Thymus (tissue), 11 donors: ENCODE data around the gene PCBP2. TPM values are rescaled to one million over a fixed set of nuclear protein-coding genes. Genes with fewer than 3 reads are reported as not detected.

Source experiments
- DNase-seq, 9 donors: peaks; one replicate each; pipeline ENCODE4 v3.0.0-alpha.2; 2013; ENCODE audit warnings: low spot score in 9 of 9, low read depth in 6 of 9, missing footprints in 1 of 9
- H3K27ac ChIP-seq, 2 donors: one replicate each; pipeline ENCODE4 v1.5.1; 2013; ENCODE audit warnings: control low read depth in 1 of 2, low read depth in 1 of 2, low read length in 1 of 2, mild to moderate bottlenecking in 1 of 2, moderate library complexity in 1 of 2
- H3K27me3 ChIP-seq, 2 donors: one replicate each; pipeline ENCODE4 v1.5.1; 2013; ENCODE audit warnings: low read length in 1 of 2; ENCODE audit not compliant: control insufficient read depth in 2 of 2, insufficient read depth in 1 of 2
- H3K36me3 ChIP-seq, 2 donors: one replicate each; pipeline ENCODE4 v1.5.1; 2013; ENCODE audit warnings: low read length in 1 of 2, mild to moderate bottlenecking in 1 of 2, moderate library complexity in 1 of 2; ENCODE audit not compliant: control insufficient read depth in 2 of 2, insufficient read depth in 2 of 2
- H3K4me1 ChIP-seq, 2 donors: one replicate each; pipeline ENCODE4 v1.5.1; 2013; ENCODE audit warnings: low read length in 2 of 2; ENCODE audit not compliant: control insufficient read depth in 2 of 2, insufficient read depth in 2 of 2
- H3K4me3 ChIP-seq, 2 donors: one replicate each; pipeline ENCODE4 v1.5.1; 2013; ENCODE audit warnings: low read length in 2 of 2, control low read depth in 1 of 2, mild to moderate bottlenecking in 1 of 2
- H3K9me3 ChIP-seq, 2 donors: one replicate each; pipeline ENCODE4 v1.5.1; 2013; ENCODE audit warnings: low read length in 1 of 2, mild to moderate bottlenecking in 1 of 2; ENCODE audit not compliant: control insufficient read depth in 2 of 2, insufficient read depth in 1 of 2
- WGBS: extraction: QIAGEN DNeasy Blood & Tissue Kit; methylation state at CpG from one replicate; pipeline ENCODE4 v1.1.7; 2013; 5-methylcytosine and 5-hydroxymethylcytosine counted together
- polyA plus RNA-seq: library from polyadenylated mRNA; stranded (reverse); fragments of 200-250 nt; gene quantifications from one replicate; pipeline ENCODE4 v1.2.3, GENCODE V29; 2013
- total RNA-seq: library from RNA; stranded (reverse); fragments of 120-200 nt; gene quantifications from one replicate; pipeline ENCODE4 v1.2.4, GENCODE V29; 2013
- donor health status: healthy.

The PCBP2 gene
- total and polyA plus RNA-seq, 2 donors: 263 to 606 TPM

DNA sequence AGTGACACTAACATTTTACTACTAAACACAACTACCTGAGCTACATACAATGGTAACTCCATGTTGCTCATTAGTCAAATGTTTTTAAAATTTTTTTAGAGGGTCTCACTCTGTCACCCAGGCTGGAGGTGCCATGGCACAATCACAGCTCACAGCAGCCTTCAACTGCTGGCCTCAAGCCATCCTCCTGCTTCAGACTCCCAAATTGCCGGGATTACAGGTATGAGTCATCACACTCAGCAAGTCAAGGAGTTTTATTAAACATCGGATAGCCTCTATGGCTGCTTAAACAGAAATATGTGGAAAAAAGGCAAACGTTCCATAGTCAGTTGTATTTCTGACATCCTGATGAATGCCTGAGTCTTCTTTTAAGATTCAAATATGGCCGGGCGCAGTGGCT is 66.5 kb downstream of the PCBP2 start:
- no peak overlapping the region for H3K4me3 ChIP-seq
- no peaks in the 10 kb centered on the region for H3K9me3 ChIP-seq
- WGBS: 99% methylated on average over 5 of the region's 5 CpGs
- no peaks in the 10 kb centered on the region for H3K4me1 ChIP-seq
- peaks cover 66 to 85% of the 10 kb centered on the region in 2 donors for H3K36me3 ChIP-seq
- DNase-seq: no peak
- no peaks in the 10 kb centered on the region for H3K27me3 ChIP-seq
- no peak overlapping the region for H3K27ac ChIP-seq

DNA sequence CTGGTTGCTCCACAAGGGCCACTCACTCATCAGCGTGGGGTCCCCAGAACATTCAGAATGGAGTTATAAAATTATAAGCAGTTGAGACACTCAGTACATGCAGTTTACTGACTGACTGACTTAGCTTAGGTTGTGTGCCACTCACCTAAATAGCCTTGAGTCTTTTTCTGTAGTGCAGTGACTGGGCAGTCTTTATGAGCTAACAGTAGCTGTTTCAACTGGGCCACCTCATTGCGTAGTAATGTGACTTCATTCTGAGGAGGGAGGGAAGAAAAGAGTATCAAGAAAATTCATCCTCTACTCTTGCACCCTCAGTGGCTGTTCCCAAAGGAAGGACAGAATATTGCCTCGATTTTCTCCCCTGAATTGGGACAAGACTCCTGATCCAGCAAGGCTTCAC is 71.2 kb downstream of the PCBP2 start:
- Histone ChIP-seq H3K27ac (no peak overlapping the region), H3K9me3 (no peaks in the 10 kb centered on the region), H3K4me1 (no peaks in the 10 kb centered on the region), H3K4me3 (no peak overlapping the region), H3K27me3 (no peaks in the 10 kb centered on the region), H3K36me3 (peaks cover 54 to 64% of the 10 kb centered on the region in 2 donors)
- DNase-seq: no peak
- 98% methylated on average over 3 of the region's 3 CpGs for WGBS

DNA sequence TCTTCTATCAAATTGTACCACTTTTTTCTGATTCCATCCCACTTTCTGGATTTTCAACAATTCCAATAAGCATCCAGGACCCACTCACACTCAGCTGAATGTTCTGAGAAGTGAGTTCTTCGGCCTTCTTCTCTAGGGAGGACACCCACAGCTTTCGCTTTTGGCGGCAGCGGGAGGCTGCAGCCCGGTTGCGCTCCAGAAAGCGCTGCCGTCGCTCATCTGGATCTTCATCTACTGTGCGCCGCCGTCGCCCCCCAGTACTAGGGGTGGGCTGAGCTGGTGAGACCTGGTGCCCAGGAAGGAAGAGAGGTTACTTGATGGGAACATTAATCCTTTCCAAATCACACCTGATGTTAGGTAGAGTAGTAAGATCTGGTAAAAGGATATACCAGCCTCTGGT is 72.6 kb downstream of the PCBP2 start:
- H3K4me1 ChIP-seq: no peaks in the 10 kb centered on the region
- H3K36me3 ChIP-seq: peaks cover 49 to 54% of the 10 kb centered on the region in 2 donors
- DNase-seq: no peak
- H3K9me3 ChIP-seq: no peaks in the 10 kb centered on the region
- 98% methylated on average over 13 of the region's 13 CpGs for WGBS
- no peak overlapping the region for H3K27ac ChIP-seq
- H3K27me3 ChIP-seq: no peaks in the 10 kb centered on the region
- no peak overlapping the region for H3K4me3 ChIP-seq

DNA sequence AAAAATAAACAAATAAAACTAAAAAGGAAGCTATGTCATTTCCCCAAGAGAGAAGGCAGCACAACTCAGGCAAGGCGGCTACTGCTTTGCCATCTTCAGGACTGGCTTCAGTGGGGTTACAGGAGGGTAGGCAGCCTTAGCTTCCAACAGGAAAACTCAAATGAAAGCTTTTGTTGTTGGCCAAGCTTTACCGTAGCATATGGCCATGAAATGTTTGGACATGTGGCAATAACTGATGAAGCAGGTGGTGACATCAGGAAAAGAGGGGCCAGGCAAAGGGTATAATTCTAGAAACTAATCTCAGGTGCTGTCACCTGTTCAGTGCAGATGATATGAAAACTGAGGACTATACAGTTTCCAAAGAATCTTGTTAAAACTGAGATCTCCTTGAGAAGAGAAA is 78.2 kb downstream of the PCBP2 start:
- Histone ChIP-seq H3K36me3 (peaks cover 41 to 50% of the 10 kb centered on the region in 2 donors), H3K4me1 (no peaks in the 10 kb centered on the region), H3K27me3 (no peaks in the 10 kb centered on the region), H3K4me3 (no peak overlapping the region), H3K27ac (no peak overlapping the region), H3K9me3 (no peaks in the 10 kb centered on the region)
- DNase-seq: no peak
- 98% methylated on average over 2 of the region's 2 CpGs for WGBS

Other genes starting within 250 kb of the PCBP2 start
- gene ITGB7, start 244.9 kb upstream of the PCBP2 start, total RNA-seq: 18.9 TPM
- 9.5 TPM for gene ITGB7, start 244.9 kb upstream of the PCBP2 start, polyA plus RNA-seq
- gene RARG, start 219.9 kb upstream of the PCBP2 start, total RNA-seq: 4.6 TPM
- 8.5 TPM for gene RARG, start 219.9 kb upstream of the PCBP2 start, polyA plus RNA-seq
- gene ESPL1, start 183.8 kb upstream of the PCBP2 start, total RNA-seq: 8.9 TPM
- 1.7 TPM for gene ESPL1, start 183.8 kb upstream of the PCBP2 start, polyA plus RNA-seq
- 816 TPM for gene PFDN5, start 156.6 kb upstream of the PCBP2 start, total RNA-seq
- gene PFDN5, start 156.6 kb upstream of the PCBP2 start, polyA plus RNA-seq: 1,604 TPM
- 53.0 TPM for gene MYG1, start 152.4 kb upstream of the PCBP2 start, total RNA-seq
- gene MYG1, start 152.4 kb upstream of the PCBP2 start, polyA plus RNA-seq: 57.9 TPM
- 52.7 TPM for gene AAAS, start 130.5 kb upstream of the PCBP2 start, total RNA-seq
- gene AAAS, start 130.5 kb upstream of the PCBP2 start, polyA plus RNA-seq: 53.3 TPM
- gene SP7, start 115.7 kb upstream of the PCBP2 start, total RNA-seq: not detected
- 0.02 TPM for gene SP7, start 115.7 kb upstream of the PCBP2 start, polyA plus RNA-seq
- gene SP1, start 71.9 kb upstream of the PCBP2 start, total RNA-seq: 37.4 TPM
- 17.6 TPM for gene SP1, start 71.9 kb upstream of the PCBP2 start, polyA plus RNA-seq
- gene AMHR2, start 28.2 kb upstream of the PCBP2 start, total RNA-seq: 0.05 TPM
- 0.14 TPM for gene AMHR2, start 28.2 kb upstream of the PCBP2 start, polyA plus RNA-seq
- gene PRR13, start 10.4 kb upstream of the PCBP2 start, total RNA-seq: 65.8 TPM
- 222 TPM for gene PRR13, start 10.4 kb upstream of the PCBP2 start, polyA plus RNA-seq
- 8.3 TPM for gene MAP3K12, start 47.4 kb downstream of the PCBP2 start, total RNA-seq
- 16.3 TPM for gene MAP3K12, start 47.4 kb downstream of the PCBP2 start, polyA plus RNA-seq
- gene TARBP2, start 49.2 kb downstream of the PCBP2 start, total RNA-seq: 38.8 TPM
- gene TARBP2, start 49.2 kb downstream of the PCBP2 start, polyA plus RNA-seq: 41.2 TPM
- 0.38 TPM for gene NPFF, start 55.4 kb downstream of the PCBP2 start, total RNA-seq
- 3.7 TPM for gene NPFF, start 55.4 kb downstream of the PCBP2 start, polyA plus RNA-seq
- gene ATF7, start 174.3 kb downstream of the PCBP2 start, total RNA-seq: 6.0 TPM
- 15.8 TPM for gene ATF7, start 174.3 kb downstream of the PCBP2 start, polyA plus RNA-seq
- gene ATP5MC2, start 224.0 kb downstream of the PCBP2 start, total RNA-seq: 272 TPM
- 335 TPM for gene ATP5MC2, start 224.0 kb downstream of the PCBP2 start, polyA plus RNA-seq